HFFc6 (cell line): ENCODE results near the gene IQSEC3. TPM values are rescaled to one million over a fixed set of nuclear protein-coding genes. Genes with fewer than 3 reads are reported as not detected.

Experiments
- DNase-seq: peaks from one replicate; pipeline ENCODE4 v3.0.0-alpha.2; 2018
- H3K27ac Mint-ChIP-seq: 2 replicates; pipeline ENCODE4 v1.8.0; 2020; ENCODE audit warnings: mild to moderate bottlenecking, mixed read lengths
- H3K27me3 Mint-ChIP-seq: 2 replicates; pipeline ENCODE4 v1.8.0; 2021; ENCODE audit warnings: mild to moderate bottlenecking, moderate library complexity, mixed read lengths; ENCODE audit not compliant: insufficient read depth
- H3K36me3 Mint-ChIP-seq: 2 replicates; pipeline ENCODE4 v1.8.0; 2021; ENCODE audit warnings: low read depth, mixed read lengths
- H3K4me1 Mint-ChIP-seq: 2 replicates; pipeline ENCODE4 v1.8.0; 2020; ENCODE audit warnings: low read depth, mixed read lengths
- H3K4me3 Mint-ChIP-seq: 2 replicates; pipeline ENCODE4 v1.8.0; 2020; ENCODE audit warnings: mild to moderate bottlenecking, moderate library complexity, mixed read lengths
- H3K9me3 Mint-ChIP-seq: 2 replicates; pipeline ENCODE4 v1.8.0; 2020; ENCODE audit warnings: mild to moderate bottlenecking, mixed read lengths
- CTCF ChIP-seq: fragments of 200-600 bp; sonication (generic); IDR thresholded peaks from 2 replicates; pipeline ENCODE4 v1.5.0; 2021; ENCODE audit warnings: antibody characterized with exemption, mild to moderate bottlenecking
- total RNA-seq, 6 experiments: library from RNA; stranded (reverse); fragmentation: NEBNext Ultra II Directional; extraction: Animal tissue kit (Norgen Biotek cat#: 25700); gene quantifications; 2 replicates in 1 of 6; 3 replicates in 5 of 6; pipeline ENCODE4 v1.2.3, GENCODE V29; 2021

IQSEC3 gene
- total RNA-seq, 6 experiments from 2014 or later: not detected

GRCh38 chr12:223841-224240, 157.3 kb downstream of the IQSEC3 start:
- peaks cover 69% of the 10 kb centered on the region for H3K27me3 Mint-ChIP-seq
- no peaks in the 10 kb centered on the region for H3K36me3 Mint-ChIP-seq
- H3K4me1 Mint-ChIP-seq: no peaks in the 10 kb centered on the region
- H3K9me3 Mint-ChIP-seq: no peaks in the 10 kb centered on the region
- no peak overlapping the region for H3K4me3 Mint-ChIP-seq
- no peak for TF ChIP-seq CTCF
- no peak overlapping the region for H3K27ac Mint-ChIP-seq
- no peak for DNase-seq

- no peak for DNase-seq
- Mint-ChIP-seq H3K9me3 (no peaks in the 10 kb centered on the region), H3K27ac (no peak overlapping the region), H3K36me3 (no peaks in the 10 kb centered on the region), H3K4me3 (no peak overlapping the region), H3K27me3 (peaks cover 69% of the 10 kb centered on the region), H3K4me1 (no peaks in the 10 kb centered on the region)
- TF ChIP-seq CTCF: no peak
Measured at GRCh38 chr12:224330-224729, 157.8 kb downstream of the IQSEC3 start.

GRCh38 chr12:225012-225411, 158.4 kb downstream of the IQSEC3 start:
- no peak overlapping the region for H3K4me3 Mint-ChIP-seq
- peaks cover 74% of the 10 kb centered on the region for H3K27me3 Mint-ChIP-seq
- DNase-seq: no peak
- H3K9me3 Mint-ChIP-seq: no peaks in the 10 kb centered on the region
- H3K36me3 Mint-ChIP-seq: no peaks in the 10 kb centered on the region
- TF ChIP-seq CTCF: no peak
- H3K27ac Mint-ChIP-seq: no peak overlapping the region
- H3K4me1 Mint-ChIP-seq: no peaks in the 10 kb centered on the region

GRCh38 chr12:226401-226800, 159.8 kb downstream of the IQSEC3 start:
- no peaks in the 10 kb centered on the region for H3K36me3 Mint-ChIP-seq
- peaks cover 81% of the 10 kb centered on the region for H3K27me3 Mint-ChIP-seq
- no peak for TF ChIP-seq CTCF
- H3K9me3 Mint-ChIP-seq: no peaks in the 10 kb centered on the region
- no peak overlapping the region for H3K27ac Mint-ChIP-seq
- H3K4me1 Mint-ChIP-seq: no peaks in the 10 kb centered on the region
- DNase-seq: no peak
- no peak overlapping the region for H3K4me3 Mint-ChIP-seq

GRCh38 chr12:227286-227915, 160.8 kb downstream of the IQSEC3 start:
- no peak for DNase-seq
- Mint-ChIP-seq H3K36me3 (no peaks in the 10 kb centered on the region), H3K27me3 (peaks cover 74% of the 10 kb centered on the region), H3K9me3 (no peaks in the 10 kb centered on the region), H3K27ac (no peak overlapping the region), H3K4me3 (no peak overlapping the region), H3K4me1 (no peaks in the 10 kb centered on the region)
- TF ChIP-seq CTCF: no peak

Other genes starting within 250 kb of the IQSEC3 start
- not detected for gene SLC6A12, start 147.4 kb downstream of the IQSEC3 start, total RNA-seq
- gene SLC6A13, start 196.1 kb downstream of the IQSEC3 start, total RNA-seq: not detected